Brain microvascular endothelial cell (primary cell): Measurements from ENCODE around the gene LDLRAP1.

ENCODE experiments used
- DNase-seq: peaks from one replicate; pipeline ENCODE4 v3.0.0-alpha.2; 2020
- H3K27ac ChIP-seq: fragments of 250-450 bp; sonication (Bioruptor Pico); 2 replicates; pipeline ENCODE4 v1.5.1; 2020; ENCODE audit warnings: mild to moderate bottlenecking, moderate library complexity
- H3K27me3 ChIP-seq: fragments of 250-450 bp; sonication (Bioruptor Pico); replicated peaks from 2 replicates; pipeline ENCODE4 v1.5.1; 2020; ENCODE audit warnings: mild to moderate bottlenecking
- H3K36me3 ChIP-seq: fragments of 250-450 bp; sonication (Bioruptor Pico); replicated peaks from 2 replicates; pipeline ENCODE4 v1.5.1; 2020; ENCODE audit warnings: mild to moderate bottlenecking
- H3K4me3 ChIP-seq: 2 replicates; pipeline ENCODE4 v1.5.1; 2011; ENCODE audit warnings: low read depth, mild to moderate bottlenecking, control low read depth, low read length, moderate library complexity
- CTCF ChIP-seq: IDR thresholded peaks from 2 replicates; pipeline ENCODE4 v1.5.1; 2011; ENCODE audit warnings: low read depth, mild to moderate bottlenecking, moderate library complexity, low read length, control low read depth, inconsistent platforms; ENCODE audit errors: missing control alignments
- in situ Hi-C: cut with HindIII; loops from 2 replicates; pipeline ENCODE4 v1.10.0; 2017; ENCODE audit warnings: low sequenced_read_pairs, low pct_ligation_motif_present

LDLRAP1 gene

GRCh38 chr1:25554886-25555752, 11.7 kb downstream of the LDLRAP1 start:
- in situ Hi-C loops = no loop called here
- Histone ChIP-seq H3K27me3 (no peaks in the 10 kb centered on the region), H3K27ac (no peak overlapping the region), H3K4me3 (no peak overlapping the region), H3K36me3 (peaks cover 4% of the 10 kb centered on the region)
- no peak for TF ChIP-seq CTCF
- DNase-seq = no peak

GRCh38 chr1:25555753-25556092, 12.3 kb downstream of the LDLRAP1 start:
- in situ Hi-C loops = no loop called here
- Histone ChIP-seq H3K4me3 (no peak overlapping the region), H3K36me3 (peaks cover 4% of the 10 kb centered on the region), H3K27ac (no peak overlapping the region), H3K27me3 (no peaks in the 10 kb centered on the region)
- no peak for TF ChIP-seq CTCF
- DNase-seq = no peak

GRCh38 chr1:25556132-25556670, 12.8 kb downstream of the LDLRAP1 start:
- Histone ChIP-seq H3K36me3 (peaks cover 4% of the 10 kb centered on the region), H3K27ac (no peak overlapping the region), H3K27me3 (no peaks in the 10 kb centered on the region), H3K4me3 (no peak overlapping the region)
- no peak for DNase-seq
- no peak for TF ChIP-seq CTCF
- in situ Hi-C loops = no loop called here

GRCh38 chr1:25556791-25557476, 13.5 kb downstream of the LDLRAP1 start:
- no peaks in the 10 kb centered on the region for H3K27me3 ChIP-seq
- in situ Hi-C loops = no loop called here
- H3K4me3 ChIP-seq = no peak overlapping the region
- no peak for DNase-seq
- no peak for TF ChIP-seq CTCF
- H3K36me3 ChIP-seq = peaks cover 4% of the 10 kb centered on the region
- no peak overlapping the region for H3K27ac ChIP-seq

GRCh38 chr1:25557543-25557942, 14.1 kb downstream of the LDLRAP1 start:
- in situ Hi-C loops = no loop called here
- H3K4me3 ChIP-seq = no peak overlapping the region
- no peaks in the 10 kb centered on the region for H3K27me3 ChIP-seq
- DNase-seq = no peak
- H3K36me3 ChIP-seq = peaks cover 4% of the 10 kb centered on the region
- TF ChIP-seq CTCF = no peak
- H3K27ac ChIP-seq = no peak overlapping the region
